Fibroblast of lung (primary cell): ENCODE measurements around the gene RUNX1. TPM values are rescaled to one million over a fixed set of nuclear protein-coding genes. Genes with fewer than 3 reads are reported as not detected.
A peak's percentile ranks its signal among the peaks of the same experiment; 100 is the strongest.
"Not testable (repeated sequence)": the region's sequence is repeated elsewhere in the genome, so short reads cannot be mapped to it uniquely, and the experiment has no call there.

Experiments
- DNase-seq, 2 donors: peaks; one replicate each; pipeline versions ENCODE4 v3.0.0 to v3.0.0-alpha.2; 2010; ENCODE audit warnings: low read depth in 2 of 2
- H2AFZ ChIP-seq: 2 replicates; pipeline ENCODE4 v1.5.1; 2012; ENCODE audit warnings: low read length, control low read depth, inconsistent platforms
- H3K27ac ChIP-seq: 2 replicates; pipeline ENCODE4 v1.5.1; 2011; ENCODE audit warnings: low read length, control low read depth; ENCODE audit not compliant: insufficient read depth
- H3K27me3 ChIP-seq: 2 replicates; pipeline ENCODE4 v1.5.1; 2011; ENCODE audit warnings: mild to moderate bottlenecking, low read length; ENCODE audit not compliant: control insufficient read depth, insufficient read depth
- H3K36me3 ChIP-seq: 2 replicates; pipeline ENCODE4 v1.5.1; 2011; ENCODE audit warnings: low read length; ENCODE audit not compliant: control insufficient read depth, insufficient read depth
- H3K4me1 ChIP-seq: 2 replicates; pipeline ENCODE4 v1.5.1; 2011; ENCODE audit warnings: low read length; ENCODE audit not compliant: control insufficient read depth, insufficient read depth; ENCODE audit errors: extremely low read depth
- H3K4me2 ChIP-seq: 2 replicates; pipeline ENCODE4 v1.5.1; 2011; ENCODE audit warnings: low read length, control low read depth; ENCODE audit not compliant: insufficient read depth; ENCODE audit errors: extremely low read depth
- H3K4me3 ChIP-seq, 4 experiments: fragments of 200-600 bp in 1 of 4; sonication (generic) in 1 of 4; replicated peaks in 1 of 4; 2 replicates each; pipeline ENCODE4 v1.5.1; 2011 to 2016; ENCODE audit warnings: low read length in 4 of 4, low read depth in 3 of 4, mild to moderate bottlenecking in 3 of 4, control low read depth in 2 of 4, inconsistent platforms in 1 of 4, mixed read lengths in 1 of 4; ENCODE audit not compliant: insufficient read depth in 1 of 4; ENCODE audit errors: control extremely low read depth in 1 of 4
- H3K79me2 ChIP-seq: 2 replicates; pipeline ENCODE4 v1.5.1; 2012; ENCODE audit warnings: mild to moderate bottlenecking, low read length, inconsistent platforms; ENCODE audit not compliant: control insufficient read depth, insufficient read depth
- H3K9ac ChIP-seq: 2 replicates; pipeline ENCODE4 v1.5.1; 2011; ENCODE audit warnings: mild to moderate bottlenecking, low read length, control low read depth; ENCODE audit not compliant: insufficient read depth
- H3K9me3 ChIP-seq: 2 replicates; pipeline ENCODE4 v1.5.1; 2012; ENCODE audit warnings: low read depth, low read length; ENCODE audit not compliant: control insufficient read depth, insufficient read depth
- H4K20me1 ChIP-seq: 2 replicates; pipeline ENCODE4 v1.5.1; 2011; ENCODE audit warnings: low read length; ENCODE audit not compliant: control insufficient read depth, insufficient read depth; ENCODE audit errors: extremely low read depth
- EZH2 ChIP-seq: IDR thresholded peaks from 2 replicates; pipeline ENCODE4 v1.5.1; 2012; ENCODE audit warnings: low read length, control low read depth, mild to moderate bottlenecking; ENCODE audit errors: missing control alignments
- polyA plus RNA-seq, 2 donors: library from polyadenylated mRNA; depleted of rRNA in 1 of 2; stranded (reverse) in 1 of 2; unstranded in 1 of 2; fragments of >200 nt; gene quantifications; 2 replicates each; pipeline ENCODE4 v1.2.1, GENCODE V29; 2011 to 2012; ENCODE audit warnings: missing spikeins in 1 of 2
- total RNA-seq: library from RNA; depleted of rRNA; stranded (reverse); fragments of >200 nt; gene quantifications from 2 replicates; pipeline ENCODE4 v1.2.1, GENCODE V29; 2014
- TF ChIP-seq, protein P1 (sequence below), 2 donors: IDR thresholded peaks in 1 of 2; conservative IDR thresholded peaks in 1 of 2; 1 replicate in 1 of 2; 2 replicates in 1 of 2; pipeline ENCODE4 v1.5.1; 2011 to 2012; ENCODE audit warnings: low read length in 2 of 2, control low read depth in 1 of 2, inconsistent platforms in 1 of 2, low read depth in 1 of 2, mild to moderate bottlenecking in 1 of 2

RUNX1 gene
- total and polyA plus RNA-seq, 2 donors (not counting 1 experiment from before 2014, with no cell fraction given), result 23.1 to 41.6 TPM

DNA sequence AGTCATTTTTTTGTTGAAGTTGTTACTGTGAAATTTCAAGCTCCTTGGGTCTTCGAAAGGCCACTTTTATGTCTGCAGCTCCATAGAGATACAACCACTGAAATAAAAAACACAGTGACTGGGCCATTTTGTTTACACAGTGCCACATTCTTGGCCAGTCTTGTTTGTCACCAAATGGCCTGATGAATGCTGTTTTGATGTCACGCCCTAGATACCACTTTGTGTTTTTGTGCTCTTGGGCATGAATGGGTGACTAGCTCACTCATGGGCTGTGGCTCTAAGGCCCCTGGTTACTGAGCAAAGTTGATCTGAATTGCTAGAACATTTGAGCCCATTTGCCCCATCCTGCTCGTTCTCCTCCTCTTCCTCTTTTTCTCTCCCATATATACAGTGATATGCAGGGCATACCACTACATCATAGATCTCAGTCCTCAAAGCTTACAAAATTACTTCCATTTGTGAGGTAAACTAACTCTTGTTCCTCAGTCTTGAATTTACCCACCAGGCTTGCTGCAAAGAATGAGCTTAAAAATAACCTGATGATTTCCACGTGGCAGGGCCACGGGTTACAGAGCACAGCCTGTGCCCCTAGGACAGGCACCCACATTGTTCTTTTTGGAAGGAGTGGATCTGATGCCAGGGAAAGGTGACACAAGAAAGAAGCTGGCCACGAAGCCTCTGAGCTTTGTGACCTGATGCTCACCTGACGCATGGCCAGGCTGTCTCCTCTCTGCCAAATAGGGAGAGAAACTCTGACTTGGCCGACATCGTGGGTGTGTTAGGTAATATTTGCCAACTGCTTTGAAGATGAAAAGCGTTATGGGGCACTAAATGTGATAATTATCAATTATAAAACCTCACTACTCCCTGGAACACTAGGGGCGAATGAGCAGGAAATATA lies 92.4 kb downstream of the RUNX1 start:
- Histone ChIP-seq H3K4me3 (no peak overlapping the region), H3K27ac (no peak overlapping the region), H3K27me3 (no peaks in the 10 kb centered on the region), H3K79me2 (no peaks in the 10 kb centered on the region), H2AFZ (no peak overlapping the region), H3K4me1 (no peaks in the 10 kb centered on the region), H3K9ac (no peak overlapping the region), H4K20me1 (no peaks in the 10 kb centered on the region), H3K4me2 (no peak overlapping the region), H3K9me3 (no peaks in the 10 kb centered on the region), H3K36me3 (no peaks in the 10 kb centered on the region)
- TF ChIP-seq, protein P1, sequence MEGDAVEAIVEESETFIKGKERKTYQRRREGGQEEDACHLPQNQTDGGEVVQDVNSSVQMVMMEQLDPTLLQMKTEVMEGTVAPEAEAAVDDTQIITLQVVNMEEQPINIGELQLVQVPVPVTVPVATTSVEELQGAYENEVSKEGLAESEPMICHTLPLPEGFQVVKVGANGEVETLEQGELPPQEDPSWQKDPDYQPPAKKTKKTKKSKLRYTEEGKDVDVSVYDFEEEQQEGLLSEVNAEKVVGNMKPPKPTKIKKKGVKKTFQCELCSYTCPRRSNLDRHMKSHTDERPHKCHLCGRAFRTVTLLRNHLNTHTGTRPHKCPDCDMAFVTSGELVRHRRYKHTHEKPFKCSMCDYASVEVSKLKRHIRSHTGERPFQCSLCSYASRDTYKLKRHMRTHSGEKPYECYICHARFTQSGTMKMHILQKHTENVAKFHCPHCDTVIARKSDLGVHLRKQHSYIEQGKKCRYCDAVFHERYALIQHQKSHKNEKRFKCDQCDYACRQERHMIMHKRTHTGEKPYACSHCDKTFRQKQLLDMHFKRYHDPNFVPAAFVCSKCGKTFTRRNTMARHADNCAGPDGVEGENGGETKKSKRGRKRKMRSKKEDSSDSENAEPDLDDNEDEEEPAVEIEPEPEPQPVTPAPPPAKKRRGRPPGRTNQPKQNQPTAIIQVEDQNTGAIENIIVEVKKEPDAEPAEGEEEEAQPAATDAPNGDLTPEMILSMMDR (conservative IDR thresholded peaks at IDR 0.05 in 1 of 2, IDR thresholded peaks at IDR 0.05 in 1 of 2; ENCODE audit: low read depth in 1 of 2, low read length in 2 of 2), result no peak
- no peak for TF ChIP-seq EZH2
- no peak for DNase-seq

GRCh38 chr21:34953950-34954349 lies 95.2 kb downstream of the RUNX1 start:
- Histone ChIP-seq H3K4me1 (no peaks in the 10 kb centered on the region), H3K27me3 (no peaks in the 10 kb centered on the region), H4K20me1 (no peaks in the 10 kb centered on the region), H3K4me2 (no peak overlapping the region), H3K9me3 (no peaks in the 10 kb centered on the region), H3K27ac (no peak overlapping the region), H3K9ac (no peak overlapping the region), H3K79me2 (no peaks in the 10 kb centered on the region), H2AFZ (no peak overlapping the region), H3K36me3 (no peaks in the 10 kb centered on the region), H3K4me3 (no peak overlapping the region)
- no peak for DNase-seq
- TF ChIP-seq, protein P1 (conservative IDR thresholded peaks at IDR 0.05 in 1 of 2, IDR thresholded peaks at IDR 0.05 in 1 of 2; ENCODE audit: low read depth in 1 of 2, low read length in 2 of 2), result no peak

- H2AFZ ChIP-seq, result no peak overlapping the region
- no peaks in the 10 kb centered on the region for H3K4me1 ChIP-seq
- TF ChIP-seq, protein P1 (conservative IDR thresholded peaks at IDR 0.05 in 1 of 2, IDR thresholded peaks at IDR 0.05 in 1 of 2; ENCODE audit: low read depth in 1 of 2, low read length in 2 of 2), result no peak
- no peak for TF ChIP-seq EZH2
- no peak overlapping the region for H3K27ac ChIP-seq
- no peaks in the 10 kb centered on the region for H3K79me2 ChIP-seq
- no peak overlapping the region for H3K9ac ChIP-seq
- no peaks in the 10 kb centered on the region for H4K20me1 ChIP-seq
- peak in 1 of 2 donors; percentile 59 for DNase-seq
- H3K27me3 ChIP-seq, result no peaks in the 10 kb centered on the region
- no peaks in the 10 kb centered on the region for H3K9me3 ChIP-seq
- H3K4me3 ChIP-seq, result no peak overlapping the region
- H3K36me3 ChIP-seq, result no peaks in the 10 kb centered on the region
- no peak overlapping the region for H3K4me2 ChIP-seq
Observed at GRCh38 chr21:34952701-34953100, 96.4 kb downstream of the RUNX1 start.

- H3K79me2 ChIP-seq, H3K4me2 ChIP-seq, H3K27me3 ChIP-seq, H3K9me3 ChIP-seq, H3K36me3 ChIP-seq, H3K4me1 ChIP-seq, H3K27ac ChIP-seq, H2AFZ ChIP-seq, DNase-seq, H3K4me3 ChIP-seq, H4K20me1 ChIP-seq, H3K9ac ChIP-seq: not testable (repeated sequence)
Observed at GRCh38 chr21:34951868-34952267, 97.2 kb downstream of the RUNX1 start.
